ENCODE measurements around the gene HPN.
"Not testable (repeated sequence)": the region's sequence is repeated elsewhere in the genome, so short reads cannot be mapped to it uniquely, and the experiment has no call there.

HPN gene

DNA sequence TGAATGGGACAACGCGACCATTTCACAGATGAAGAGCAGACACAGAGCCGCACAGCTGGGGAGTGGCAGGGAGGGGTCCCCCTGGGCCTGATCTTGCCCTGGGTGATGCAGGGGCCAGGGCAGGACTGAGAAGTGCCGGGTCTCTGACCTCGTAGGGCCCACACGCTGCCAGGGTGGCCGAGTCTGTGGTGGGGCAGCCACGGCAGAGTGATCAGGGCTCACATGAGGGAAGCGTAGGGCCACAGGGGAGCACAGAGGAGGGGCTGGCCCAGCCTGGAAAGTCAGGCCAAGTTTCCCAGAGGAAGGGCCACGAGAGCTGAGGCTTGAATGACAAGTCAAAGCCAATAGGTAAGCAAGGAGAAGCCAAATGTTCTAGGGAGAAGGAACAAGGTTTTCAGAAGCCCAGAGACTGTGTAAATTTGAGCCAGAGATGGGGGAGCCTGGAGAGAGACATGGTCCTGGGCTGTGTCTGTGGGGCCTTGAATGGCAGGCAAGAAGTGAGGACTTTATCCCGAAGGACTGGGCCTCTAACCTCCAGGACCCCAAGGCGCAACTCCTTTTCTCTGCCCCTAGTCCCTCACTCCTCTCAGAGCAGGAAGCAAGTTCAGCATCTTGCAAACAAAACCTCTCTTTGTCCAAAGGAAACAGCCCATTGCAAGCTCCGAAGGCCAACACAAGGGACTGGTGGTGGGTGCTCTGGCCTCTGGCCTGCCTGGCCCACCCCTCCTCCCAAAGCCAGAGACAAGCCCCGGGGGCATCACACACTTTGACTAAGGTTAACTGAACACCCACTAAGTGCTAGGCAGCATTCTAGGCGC lies 42.4 kb downstream of the HPN start:
- DNase-seq (ENCODE audit: low read depth in 2 of 2), result no peak

DNA sequence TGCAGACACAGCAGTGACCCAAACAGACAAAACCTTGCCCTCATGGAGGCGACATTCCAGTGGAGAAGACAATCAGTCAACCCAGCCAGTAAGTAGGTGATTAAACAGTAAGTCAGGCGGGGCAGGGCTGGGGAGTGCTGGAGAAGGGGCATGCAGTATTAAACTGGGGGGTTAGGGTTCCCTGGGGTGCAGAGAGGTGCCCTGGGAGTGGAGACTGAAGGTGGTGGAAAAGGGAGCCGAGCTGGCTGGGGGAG lies 42.9 kb downstream of the HPN start:
- DNase-seq (ENCODE audit: low read depth in 2 of 2), result no peak

DNA sequence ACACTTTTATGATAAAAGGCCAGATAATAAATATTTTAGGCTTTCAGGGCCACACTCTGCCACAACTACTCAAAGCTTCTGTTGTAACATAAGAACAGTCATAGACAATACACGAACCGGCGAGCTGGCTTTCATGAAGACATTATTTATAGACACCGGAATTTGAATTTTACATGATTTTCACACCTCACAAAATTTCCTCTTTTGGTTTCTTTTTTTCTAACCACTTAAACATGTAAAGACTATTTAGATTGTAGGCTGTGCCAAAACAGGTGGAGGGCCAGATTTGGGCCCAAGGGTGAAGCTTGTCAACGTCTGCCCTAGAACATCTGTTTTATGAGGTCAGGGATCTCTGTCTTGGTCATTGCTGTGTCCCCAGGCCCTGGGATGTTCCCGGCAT lies 44.4 kb downstream of the HPN start:
- DNase-seq (ENCODE audit: low read depth in 2 of 2), result no peak

GRCh38 chr19:35086455-35086854 lies 44.9 kb downstream of the HPN start:
- no peak for DNase-seq (ENCODE audit: low read depth in 2 of 2)

GRCh38 chr19:35087393-35087792 lies 45.9 kb downstream of the HPN start:
- no peak for DNase-seq (ENCODE audit: low read depth in 2 of 2)

GRCh38 chr19:35088131-35088913 lies 46.8 kb downstream of the HPN start:
- no peak for DNase-seq (ENCODE audit: low read depth in 2 of 2)

GRCh38 chr19:35089554-35089953 lies 48.0 kb downstream of the HPN start:
- no peak for DNase-seq (ENCODE audit: low read depth in 2 of 2)

DNA sequence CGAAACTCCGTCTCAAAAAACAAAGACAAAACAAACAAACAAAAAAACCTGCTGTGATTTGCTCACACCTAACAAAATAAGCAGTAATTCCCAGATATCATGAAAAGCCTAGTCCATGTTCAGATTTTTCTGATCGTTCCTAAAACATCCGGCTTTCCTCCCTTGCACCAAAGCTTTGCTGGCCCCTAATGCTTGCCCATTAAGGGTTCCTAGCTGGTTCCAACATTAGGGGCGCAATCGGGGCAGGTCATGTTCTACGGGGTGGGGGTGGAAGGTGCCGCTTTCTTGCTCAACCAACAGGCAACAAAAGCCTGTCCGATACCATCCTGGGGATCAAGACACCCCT lies 48.6 kb downstream of the HPN start:
- no peak for DNase-seq (ENCODE audit: low read depth in 2 of 2)

- no peak for DNase-seq (ENCODE audit: low read depth in 2 of 2)
Observed at GRCh38 chr19:35090506-35091214, 49.1 kb downstream of the HPN start.

- DNase-seq (ENCODE audit: low read depth in 2 of 2), result no peak
Observed at GRCh38 chr19:35093430-35093829, 51.9 kb downstream of the HPN start.

DNA sequence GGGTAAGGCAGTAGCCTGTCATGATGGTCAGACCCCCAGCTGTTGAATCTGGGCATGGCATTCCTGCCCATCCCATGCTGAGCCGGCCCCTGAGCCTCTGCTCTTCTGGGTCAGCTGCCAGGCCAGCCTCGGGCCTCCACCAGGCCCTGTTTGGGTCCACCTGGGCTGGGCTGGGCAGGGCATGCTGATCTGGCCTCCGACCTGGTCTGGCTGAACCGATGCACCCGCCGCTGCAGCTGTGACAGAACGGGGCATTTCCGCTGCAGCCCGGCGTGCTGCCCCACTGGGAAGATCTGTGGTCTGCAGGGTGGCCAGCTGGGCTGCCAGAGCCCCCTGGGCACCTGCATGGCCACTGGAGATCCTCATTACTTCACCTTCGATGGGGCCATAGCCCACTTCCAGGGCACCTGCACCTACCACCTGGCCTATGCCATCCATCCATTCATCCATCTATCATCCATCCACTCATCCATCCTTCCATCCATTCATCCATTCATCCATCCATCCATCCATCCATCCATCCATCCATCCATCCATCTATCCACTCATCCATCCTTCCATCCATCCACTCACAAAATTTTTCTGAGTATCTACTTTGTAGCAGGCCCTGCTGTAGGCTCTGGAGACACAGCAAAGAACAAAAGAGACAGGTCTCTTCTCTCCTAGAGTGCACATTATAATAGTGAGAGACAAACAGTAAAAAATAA lies 52.6 kb downstream of the HPN start:
- DNase-seq (ENCODE audit: low read depth in 2 of 2), result no peak

GRCh38 chr19:35094656-35095055 lies 53.1 kb downstream of the HPN start:
- DNase-seq (ENCODE audit: low read depth in 2 of 2), result no peak

- DNase-seq (ENCODE audit: low read depth in 2 of 2), result no peak
Observed at GRCh38 chr19:35095667-35096368, 54.3 kb downstream of the HPN start.

- no peak for DNase-seq (ENCODE audit: low read depth in 2 of 2)
Observed at GRCh38 chr19:35098413-35099049, 57.0 kb downstream of the HPN start.

- no peak for DNase-seq (ENCODE audit: low read depth in 2 of 2)
Observed at GRCh38 chr19:35099155-35099896, 57.8 kb downstream of the HPN start.

DNA sequence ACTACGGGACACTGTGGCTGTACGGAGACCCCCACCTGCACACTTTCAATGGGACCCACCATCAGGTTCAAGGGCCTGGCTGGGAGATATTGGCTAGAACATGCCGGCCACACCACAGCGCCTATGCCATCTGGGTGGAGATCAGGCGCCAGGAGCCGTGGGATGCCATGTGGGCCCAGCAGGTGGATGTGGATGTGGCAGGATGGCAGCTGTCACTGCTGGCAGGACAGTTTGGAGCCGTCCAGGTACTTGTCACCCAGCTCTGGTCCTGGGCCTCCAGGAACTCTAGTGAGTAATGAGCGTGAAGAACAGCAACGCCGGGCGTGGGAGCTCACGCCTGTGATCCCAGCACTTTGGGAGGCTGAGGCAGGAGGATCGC lies 58.4 kb downstream of the HPN start:
- DNase-seq (ENCODE audit: low read depth in 2 of 2), result no peak

- DNase-seq (ENCODE audit: low read depth in 2 of 2), result no peak
Observed at GRCh38 chr19:35100588-35101533, 59.3 kb downstream of the HPN start.

DNA sequence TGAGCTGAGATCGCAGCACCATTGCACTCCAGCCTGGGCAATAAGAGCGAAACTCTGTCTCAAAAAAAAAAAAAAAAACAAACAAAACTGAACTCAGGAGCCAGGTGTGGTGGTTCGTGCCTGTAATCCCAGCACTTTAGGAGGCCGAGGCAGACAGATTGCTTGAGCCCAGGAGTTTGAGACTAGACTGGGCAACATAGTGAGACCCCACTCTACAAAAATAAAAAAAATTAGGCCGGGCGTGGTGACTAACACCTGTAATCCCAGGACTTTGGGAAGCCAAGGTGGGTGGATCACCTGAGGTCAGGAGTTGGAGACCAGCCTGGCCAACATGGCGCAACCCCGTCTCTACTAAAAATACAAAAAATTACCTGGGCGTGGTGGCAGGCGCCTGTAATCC lies 60.4 kb downstream of the HPN start:
- not testable (repeated sequence) for DNase-seq (ENCODE audit: low read depth in 2 of 2)

DNA sequence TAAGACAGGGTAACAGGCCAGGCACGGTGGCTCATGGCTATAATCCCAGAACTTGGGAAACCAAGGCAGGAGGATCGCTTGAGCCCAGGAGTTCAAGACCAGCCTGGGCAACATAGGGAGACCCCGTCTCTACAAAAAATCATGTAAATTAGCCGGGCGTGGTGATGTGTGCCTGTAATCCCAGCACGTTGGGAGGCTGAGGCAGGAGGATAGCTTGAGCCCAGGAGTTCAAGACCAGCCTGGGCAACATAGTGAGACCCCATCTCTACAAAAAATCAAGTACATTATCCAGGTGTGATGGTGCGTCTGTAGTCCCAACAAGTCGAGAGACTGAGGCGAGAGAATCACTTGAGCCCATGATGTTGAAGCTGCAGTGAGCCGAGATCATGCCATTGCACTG lies 62.1 kb downstream of the HPN start:
- DNase-seq (ENCODE audit: low read depth in 2 of 2), result not testable (repeated sequence)

All from stimulated activated CD8-positive, alpha-beta memory T cell treated with anti-CD3 and anti-CD28 coated beads, Interleukin-15, amount 100 ng/mL, for 48 hours (primary cell).